Breast epithelium (tissue), 3 donors: ENCODE measurements around the gene RASGRF2.

Source experiments
- POLR2A ChIP-seq: fragments of 450-650 bp; IDR thresholded peaks from one replicate; pipeline ENCODE4 v1.6.1; 2016; ENCODE audit warnings: antibody characterized with exemption, mild to moderate bottlenecking, moderate library complexity
- POLR2AphosphoS5 ChIP-seq, 3 donors: sonication (generic); formaldehyde crosslinking; IDR thresholded peaks; one replicate each; pipeline ENCODE4 v1.6.1; 2017; ENCODE audit warnings: antibody characterized with exemption in 3 of 3
- TF ChIP-seq, protein P1 (sequence below), 3 donors: fragments of 450-650 bp; IDR thresholded peaks; one replicate each; pipeline ENCODE4 v1.5.1; 2016 to 2017; ENCODE audit warnings: antibody characterized with exemption in 3 of 3, mild to moderate bottlenecking in 3 of 3, moderate library complexity in 3 of 3

DNA sequence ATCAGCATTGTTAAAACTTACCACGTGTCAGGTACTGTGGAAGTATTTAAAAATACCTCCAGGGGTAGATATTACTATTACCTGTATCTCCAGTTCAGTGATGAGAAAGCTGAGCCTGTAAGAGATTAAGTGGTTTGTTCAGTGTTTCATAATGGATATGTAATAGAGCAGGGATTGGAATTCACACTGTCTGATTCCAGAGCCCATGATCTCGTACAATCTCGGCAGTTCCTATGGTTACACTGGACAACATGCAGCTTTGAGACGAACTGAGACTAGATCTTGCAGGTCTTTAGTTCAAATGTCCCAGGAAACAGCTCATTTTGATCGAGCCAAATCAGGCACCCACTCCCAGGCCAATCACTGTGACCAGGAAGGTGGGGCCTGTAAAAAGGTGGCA lies 8.8 kb upstream of the RASGRF2 start:
- no peak for TF ChIP-seq POLR2A
- TF ChIP-seq, protein P1, sequence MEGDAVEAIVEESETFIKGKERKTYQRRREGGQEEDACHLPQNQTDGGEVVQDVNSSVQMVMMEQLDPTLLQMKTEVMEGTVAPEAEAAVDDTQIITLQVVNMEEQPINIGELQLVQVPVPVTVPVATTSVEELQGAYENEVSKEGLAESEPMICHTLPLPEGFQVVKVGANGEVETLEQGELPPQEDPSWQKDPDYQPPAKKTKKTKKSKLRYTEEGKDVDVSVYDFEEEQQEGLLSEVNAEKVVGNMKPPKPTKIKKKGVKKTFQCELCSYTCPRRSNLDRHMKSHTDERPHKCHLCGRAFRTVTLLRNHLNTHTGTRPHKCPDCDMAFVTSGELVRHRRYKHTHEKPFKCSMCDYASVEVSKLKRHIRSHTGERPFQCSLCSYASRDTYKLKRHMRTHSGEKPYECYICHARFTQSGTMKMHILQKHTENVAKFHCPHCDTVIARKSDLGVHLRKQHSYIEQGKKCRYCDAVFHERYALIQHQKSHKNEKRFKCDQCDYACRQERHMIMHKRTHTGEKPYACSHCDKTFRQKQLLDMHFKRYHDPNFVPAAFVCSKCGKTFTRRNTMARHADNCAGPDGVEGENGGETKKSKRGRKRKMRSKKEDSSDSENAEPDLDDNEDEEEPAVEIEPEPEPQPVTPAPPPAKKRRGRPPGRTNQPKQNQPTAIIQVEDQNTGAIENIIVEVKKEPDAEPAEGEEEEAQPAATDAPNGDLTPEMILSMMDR (IDR thresholded peaks at IDR 0.05), result no peak
- no peak for TF ChIP-seq POLR2AphosphoS5 (IDR thresholded peaks at IDR 0.05)
